ENCODE data around the gene M1AP.

DNA sequence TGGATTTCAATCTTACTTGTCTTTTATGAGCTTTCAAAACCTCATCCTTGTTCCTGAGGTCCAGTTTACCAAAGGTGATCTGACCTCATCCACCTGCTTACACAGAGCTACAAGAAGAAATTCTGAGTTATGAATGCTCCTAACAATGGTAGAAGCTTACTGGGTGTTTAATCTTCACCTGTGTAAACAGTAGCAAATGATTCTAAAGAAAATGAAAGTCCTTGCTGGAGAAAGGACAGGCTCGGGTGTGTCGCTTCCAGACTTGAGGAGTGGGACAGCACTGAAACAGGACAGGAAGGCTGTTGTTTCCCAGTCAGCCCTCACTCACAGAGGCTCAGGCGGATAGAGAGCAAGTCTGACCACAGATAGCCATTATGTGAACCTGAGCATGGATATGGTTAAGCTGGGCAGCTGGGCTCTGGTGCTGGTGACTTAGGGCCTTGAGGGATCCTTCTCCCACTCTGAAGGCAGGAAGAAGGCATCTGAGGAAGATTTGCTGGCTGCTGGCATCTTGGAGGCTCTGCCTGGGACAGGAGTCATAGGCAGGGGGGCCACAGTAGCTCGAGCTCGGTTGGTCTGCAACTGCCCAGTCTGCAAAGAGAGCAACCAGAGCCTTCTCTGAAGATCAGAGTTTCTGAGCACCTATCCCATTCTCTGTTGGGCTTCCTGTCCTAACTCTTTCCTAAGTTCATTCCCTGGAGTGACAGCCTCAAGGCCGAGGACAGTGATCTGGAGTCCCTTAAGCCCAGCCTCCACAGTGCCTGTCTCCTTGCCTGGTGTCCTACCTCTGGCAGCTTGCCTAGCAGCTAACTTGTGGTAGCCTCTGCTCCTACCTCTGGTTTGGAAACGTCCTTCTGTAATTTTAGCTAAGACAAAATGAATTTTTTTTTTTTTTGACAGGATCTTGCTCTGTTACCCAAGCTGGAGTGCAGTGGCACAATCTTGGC, 89.6 kb downstream of the M1AP start:
- TF ChIP-seq, protein P1, sequence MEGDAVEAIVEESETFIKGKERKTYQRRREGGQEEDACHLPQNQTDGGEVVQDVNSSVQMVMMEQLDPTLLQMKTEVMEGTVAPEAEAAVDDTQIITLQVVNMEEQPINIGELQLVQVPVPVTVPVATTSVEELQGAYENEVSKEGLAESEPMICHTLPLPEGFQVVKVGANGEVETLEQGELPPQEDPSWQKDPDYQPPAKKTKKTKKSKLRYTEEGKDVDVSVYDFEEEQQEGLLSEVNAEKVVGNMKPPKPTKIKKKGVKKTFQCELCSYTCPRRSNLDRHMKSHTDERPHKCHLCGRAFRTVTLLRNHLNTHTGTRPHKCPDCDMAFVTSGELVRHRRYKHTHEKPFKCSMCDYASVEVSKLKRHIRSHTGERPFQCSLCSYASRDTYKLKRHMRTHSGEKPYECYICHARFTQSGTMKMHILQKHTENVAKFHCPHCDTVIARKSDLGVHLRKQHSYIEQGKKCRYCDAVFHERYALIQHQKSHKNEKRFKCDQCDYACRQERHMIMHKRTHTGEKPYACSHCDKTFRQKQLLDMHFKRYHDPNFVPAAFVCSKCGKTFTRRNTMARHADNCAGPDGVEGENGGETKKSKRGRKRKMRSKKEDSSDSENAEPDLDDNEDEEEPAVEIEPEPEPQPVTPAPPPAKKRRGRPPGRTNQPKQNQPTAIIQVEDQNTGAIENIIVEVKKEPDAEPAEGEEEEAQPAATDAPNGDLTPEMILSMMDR (IDR thresholded peaks at IDR 0.05), result no peak
- no peak for TF ChIP-seq POLR2A (IDR thresholded peaks at IDR 0.05)
- no peak for TF ChIP-seq EP300 (IDR thresholded peaks at IDR 0.05; ENCODE audit: low read depth)
